GM19324 (cell line): ENCODE measurements around the gene USP6.
"Not testable (repeated sequence)": the region's sequence is repeated elsewhere in the genome, so short reads cannot be mapped to it uniquely, and the experiment has no call there.

Experiments
- ATAC-seq: cut with Tn5 transposase; IDR thresholded peaks from one replicate; pipeline ENCODE4 v1.9.1; 2021; ENCODE audit warnings: mild to moderate bottlenecking, moderate library complexity; ENCODE audit not compliant: unreplicated experiment, low FRiP score

Gene USP6

DNA sequence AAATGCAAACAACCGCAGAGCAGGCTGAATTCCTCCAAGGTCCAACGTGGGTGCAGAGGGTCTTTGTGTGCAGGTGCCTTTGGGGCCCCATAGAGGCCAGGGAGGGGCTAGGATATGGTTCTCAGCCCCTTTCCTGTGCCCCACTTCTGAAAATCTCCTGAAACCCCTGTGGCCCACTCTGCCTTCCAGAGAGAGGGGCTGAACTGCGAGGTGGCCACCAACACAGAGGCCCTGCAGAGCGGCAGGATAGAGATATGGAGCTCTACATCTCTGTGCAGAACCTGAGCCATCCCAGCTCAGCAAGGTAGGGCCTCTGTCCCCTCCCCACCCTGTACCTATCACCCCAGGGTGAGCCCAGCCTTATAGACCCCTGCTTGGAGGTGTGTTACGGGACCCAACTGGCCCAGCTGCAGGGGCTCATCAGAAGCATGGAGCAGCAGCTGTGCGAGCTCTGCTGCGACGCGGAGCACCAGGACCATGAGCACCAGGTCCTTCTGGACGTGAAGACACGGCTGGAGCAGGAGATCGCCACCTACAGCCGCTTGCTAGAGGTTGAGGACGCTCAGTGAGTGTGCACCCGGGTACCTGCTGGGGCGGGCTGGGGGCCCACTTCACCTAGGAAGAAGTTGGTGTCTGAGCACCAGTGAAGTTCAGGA is 5.5 kb downstream of the USP6 start:
- ATAC-seq, result no peak

DNA sequence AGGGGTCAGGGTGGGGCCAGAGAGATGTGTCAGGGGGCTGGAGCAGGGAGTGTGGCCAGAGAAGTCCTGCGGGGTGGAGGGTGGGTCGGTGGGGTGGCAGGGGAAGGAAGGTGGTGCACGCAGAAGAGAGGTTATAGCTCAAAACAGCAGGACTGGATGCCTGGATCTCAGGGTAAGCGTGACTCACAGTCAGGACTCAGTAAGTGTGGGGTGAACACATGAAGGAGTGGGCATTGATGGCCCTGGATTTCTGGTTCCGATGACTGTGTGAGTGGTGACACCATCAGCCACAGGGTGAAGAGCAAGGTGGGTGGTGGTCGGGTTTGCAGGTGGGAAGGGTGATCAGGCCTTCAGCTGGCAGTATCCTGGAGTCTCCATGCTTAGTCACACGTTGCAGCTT is 6.2 kb downstream of the USP6 start:
- ATAC-seq, result not testable (repeated sequence)

DNA sequence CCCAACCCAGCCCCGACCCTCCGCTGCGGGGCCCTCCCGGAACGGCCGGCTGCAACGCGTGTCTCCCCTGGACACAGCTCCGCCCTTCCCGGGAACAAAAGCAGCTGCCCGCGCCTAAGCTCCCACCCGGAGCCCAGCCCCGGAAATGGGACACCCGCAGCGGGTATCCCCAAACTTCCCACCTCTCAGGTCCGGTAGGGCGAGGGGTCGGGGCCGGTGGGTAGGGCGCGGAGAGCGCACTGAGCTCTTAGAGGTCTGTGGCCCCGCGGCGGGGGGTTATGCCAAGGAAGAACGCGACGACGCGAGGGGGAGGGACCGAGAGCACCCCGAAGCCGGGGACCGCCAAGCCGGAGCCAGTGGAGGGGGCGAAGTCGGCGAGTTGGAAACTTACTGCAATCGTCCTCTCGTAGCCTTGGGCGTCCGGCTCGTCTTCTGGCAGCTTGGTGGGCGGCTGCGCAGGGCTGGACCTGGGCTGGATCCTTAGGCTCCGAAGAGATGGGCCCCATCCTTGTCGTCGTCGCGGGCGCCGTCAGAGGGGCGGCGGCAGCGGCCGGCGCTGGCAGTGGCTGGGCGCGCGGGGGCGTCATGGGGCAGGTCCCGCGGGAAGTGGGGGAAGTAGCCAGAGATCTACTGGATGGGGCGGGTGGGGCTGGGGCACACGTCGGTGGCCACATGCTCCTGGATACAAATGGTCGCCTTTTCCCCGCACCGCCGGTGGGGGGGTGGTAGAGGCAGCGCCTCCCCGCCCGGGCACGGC is 6.9 kb downstream of the USP6 start:
- ATAC-seq, result no peak

DNA sequence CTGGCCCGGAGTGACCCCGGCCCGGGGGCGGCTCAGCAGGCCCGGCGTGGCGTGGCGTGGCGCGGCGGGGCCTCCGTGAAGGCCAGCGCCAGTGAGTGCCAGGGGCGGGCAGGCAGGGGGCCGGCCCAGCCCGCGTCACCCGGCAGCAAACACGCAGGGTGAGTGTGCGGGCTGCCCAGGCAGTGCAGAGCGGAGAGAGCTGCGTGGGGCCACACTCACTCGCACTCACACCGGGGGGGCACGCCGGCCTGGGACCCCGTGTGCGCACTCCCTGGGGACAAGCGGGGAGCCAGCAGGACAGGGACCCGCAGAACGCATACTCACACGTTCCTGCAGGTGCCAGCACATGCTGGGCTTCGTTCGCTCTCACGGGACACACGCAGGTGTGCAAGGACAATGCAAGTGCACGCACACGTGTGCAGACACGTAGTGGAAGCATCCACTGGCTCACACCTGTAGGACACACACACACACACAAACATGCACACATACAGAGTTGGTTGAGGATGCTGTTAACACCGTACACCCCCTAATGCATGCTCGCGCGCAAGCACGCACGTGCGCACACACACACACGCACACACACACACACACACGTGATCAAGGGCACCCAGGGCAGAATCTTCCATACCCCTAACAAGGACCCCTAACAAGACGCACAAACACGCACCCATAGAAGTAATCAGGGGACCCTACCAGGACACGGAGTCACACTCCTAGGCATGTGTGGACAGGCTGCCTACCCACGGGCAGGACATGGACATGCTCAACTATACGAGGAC is 7.7 kb downstream of the USP6 start:
- ATAC-seq, result no peak

DNA sequence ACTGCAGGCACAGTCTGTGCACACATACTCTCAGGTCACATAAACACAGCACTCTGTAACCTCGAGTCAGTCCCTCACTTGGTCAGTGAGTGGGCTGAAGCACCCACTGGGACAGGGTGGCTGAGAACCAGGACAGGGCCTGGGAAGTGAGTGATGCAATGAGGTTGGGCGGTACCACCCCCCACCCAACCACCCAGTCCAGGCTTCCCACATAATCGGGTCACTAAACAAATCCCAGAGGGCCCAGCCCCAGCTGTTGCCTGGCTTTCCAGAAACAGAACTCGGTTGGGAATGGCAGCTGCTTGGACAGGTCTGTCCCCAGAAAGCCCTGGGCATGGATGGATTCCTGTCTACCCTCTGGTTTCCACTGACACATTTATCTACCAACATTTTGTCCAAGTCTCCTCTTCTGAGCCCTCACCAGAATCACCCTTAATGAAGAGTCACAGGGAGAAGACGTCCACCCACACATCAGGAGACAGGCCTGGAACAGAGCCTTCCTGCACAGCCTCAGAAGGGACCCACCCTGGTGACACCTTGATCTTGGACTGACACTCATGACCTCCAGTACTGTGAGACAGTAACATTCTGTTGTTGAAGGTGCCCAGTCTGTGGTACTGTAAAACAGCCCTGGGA is 8.4 kb downstream of the USP6 start:
- not testable (repeated sequence) for ATAC-seq

DNA sequence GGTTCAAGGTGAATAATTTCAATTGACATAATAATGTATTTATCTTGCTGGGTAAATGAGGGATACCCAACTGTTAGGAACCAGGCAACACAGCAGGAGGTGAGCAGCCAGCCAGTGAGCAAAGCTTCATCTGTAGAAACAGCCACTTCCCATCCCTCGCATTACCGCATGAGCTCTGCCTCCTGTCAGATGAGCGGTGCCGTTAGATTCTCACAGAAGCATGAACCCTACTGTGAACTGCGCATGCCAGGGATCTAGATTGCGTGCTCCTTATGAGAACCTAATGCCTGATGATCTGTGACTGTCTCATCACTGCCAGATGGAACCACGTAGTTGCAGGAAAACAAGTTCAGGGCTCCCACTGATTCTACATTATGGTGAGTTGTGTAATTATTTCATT is 9.1 kb downstream of the USP6 start:
- not testable (repeated sequence) for ATAC-seq

DNA sequence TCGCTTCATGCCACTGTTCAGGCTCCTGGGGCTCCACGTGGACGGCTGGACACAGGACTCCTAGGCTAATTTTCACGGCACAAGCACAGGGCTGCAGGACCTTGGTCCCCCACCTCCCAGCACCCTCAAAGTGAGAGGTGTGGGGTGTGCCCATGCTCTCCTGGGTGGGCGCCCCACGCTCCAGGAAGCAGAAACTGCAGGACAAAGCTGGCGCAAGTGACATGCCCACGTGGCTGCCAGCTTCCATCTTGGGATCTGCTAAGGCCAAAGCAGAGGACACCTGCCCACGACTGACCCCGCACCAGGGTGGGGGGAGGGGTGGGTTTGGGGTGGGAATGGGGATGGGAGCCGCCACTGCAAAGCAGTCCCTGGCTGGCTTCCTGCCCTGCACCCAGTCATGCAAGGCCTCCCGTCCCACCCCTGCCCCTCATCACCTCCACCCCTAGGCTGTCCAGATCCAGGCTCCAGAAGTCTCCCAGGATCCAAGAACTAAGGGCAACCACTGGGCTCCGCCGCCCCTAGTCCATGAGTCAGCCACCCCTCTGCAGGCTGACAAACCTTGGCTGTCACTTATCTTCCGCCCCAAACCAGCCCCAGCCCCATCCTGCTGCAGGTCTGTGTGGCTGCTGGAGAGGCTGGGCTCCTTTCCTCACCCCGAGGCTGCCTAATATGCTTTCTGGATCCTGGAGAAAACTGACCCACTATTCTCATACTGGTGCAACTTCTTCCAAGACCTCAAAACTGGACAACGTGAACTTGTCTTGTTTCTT is 11.1 kb downstream of the USP6 start:
- ATAC-seq, result no peak

DNA sequence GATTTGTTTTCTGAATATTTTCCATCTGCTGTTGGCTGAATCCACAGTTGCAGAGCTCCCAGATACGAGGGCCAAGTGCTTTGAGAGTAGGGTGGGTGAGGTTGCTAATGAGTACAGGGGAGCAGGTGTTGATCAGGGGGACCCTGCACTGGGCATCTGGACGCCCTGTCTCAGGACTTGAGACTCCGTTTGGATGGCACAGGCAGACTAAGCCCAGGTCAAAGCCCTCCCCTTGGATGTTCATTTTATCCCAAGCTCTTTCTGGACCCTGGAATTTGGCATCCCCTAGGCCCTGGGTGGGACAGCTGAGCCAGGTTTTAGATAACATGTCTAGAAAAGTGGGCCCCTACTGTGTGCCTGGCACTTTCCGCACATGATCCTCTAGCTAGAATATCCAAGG is 12.1 kb downstream of the USP6 start:
- ATAC-seq, result no peak

DNA sequence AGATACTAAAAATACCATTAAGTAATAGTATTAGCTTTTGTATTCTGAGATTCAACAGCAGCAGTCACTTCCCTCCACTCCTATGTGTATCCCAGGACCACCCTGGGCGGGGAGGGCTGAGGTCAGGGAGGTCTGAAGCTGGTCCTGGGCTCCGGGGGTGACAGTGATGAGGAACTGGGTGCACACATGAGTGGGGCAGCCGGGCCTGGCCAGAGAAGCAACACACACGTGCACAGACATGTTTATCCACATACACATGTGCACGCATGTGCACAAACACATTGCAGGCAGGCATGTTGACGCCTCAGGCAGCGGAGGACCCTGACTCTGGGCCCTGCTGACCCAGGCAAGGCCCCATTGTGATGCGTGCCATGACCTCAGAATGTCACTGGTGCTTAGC is 12.6 kb downstream of the USP6 start:
- not testable (repeated sequence) for ATAC-seq

DNA sequence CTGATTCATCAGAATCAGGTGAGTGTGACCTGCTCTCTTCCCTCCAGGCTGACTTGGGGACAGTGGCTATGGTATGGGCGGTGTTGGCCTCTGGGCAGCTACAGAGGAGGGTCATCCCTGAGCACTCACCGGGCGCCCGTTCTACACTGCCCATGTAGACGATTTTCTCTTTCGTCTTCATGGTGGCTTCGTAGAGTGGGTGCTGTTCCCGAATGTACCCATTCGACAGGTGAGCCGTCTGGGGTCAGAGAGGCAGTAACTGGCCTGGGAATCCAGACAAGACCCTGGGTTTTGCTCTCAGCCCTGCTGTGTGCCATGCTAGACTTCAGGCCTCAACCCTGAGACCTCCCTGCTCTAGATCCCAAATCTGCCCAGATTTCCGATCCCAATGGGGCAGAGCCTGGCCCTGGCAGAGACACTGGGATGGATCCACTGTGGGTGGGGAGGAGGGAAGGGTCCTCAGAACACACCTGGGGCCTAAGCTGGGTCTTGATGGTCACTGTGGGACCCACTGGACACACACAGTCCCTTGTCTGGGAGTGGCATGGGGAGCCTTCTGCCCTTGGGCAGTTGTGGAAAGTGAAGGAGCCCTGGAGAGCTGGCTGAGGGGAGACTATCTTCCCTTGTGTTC is 13.2 kb downstream of the USP6 start:
- ATAC-seq, result no peak

DNA sequence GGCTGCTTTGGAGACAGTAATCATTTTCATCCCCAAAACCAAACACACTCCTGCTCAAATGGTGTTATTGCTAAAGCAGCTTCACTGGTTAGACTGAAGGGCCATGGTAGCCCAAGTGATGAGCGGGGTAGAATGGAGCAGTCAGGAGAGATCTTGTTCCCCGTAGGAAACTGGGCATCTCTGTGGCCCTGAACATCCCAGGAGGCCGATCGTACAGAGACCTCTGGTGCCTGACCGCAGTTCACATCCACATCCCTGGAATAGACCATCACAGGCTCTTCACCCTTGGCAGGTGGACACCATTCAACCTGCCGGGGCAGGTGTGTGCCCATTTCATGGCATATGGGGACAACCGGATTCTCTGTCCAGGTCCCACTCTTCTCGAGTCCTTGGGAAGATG is 13.9 kb downstream of the USP6 start:
- not testable (repeated sequence) for ATAC-seq

DNA sequence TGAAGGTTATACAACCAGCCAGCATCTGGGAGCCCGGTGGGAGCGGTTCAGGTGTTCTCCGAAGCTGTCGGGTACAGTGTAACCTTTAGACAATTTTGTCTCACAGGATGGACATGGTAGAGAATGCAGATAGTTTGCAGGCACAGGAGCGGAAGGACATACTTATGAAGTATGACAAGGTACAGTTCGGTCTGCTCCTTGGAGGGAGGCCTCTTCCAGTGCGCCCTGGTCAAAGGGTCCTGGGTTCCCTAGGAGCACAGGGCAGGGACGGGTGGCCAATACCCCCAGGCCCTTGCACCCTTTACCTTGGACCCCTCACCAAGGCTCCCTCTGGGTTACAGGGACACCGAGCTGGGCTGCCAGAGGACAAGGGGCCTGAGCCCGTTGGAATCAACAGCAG is 14.4 kb downstream of the USP6 start:
- not testable (repeated sequence) for ATAC-seq

DNA sequence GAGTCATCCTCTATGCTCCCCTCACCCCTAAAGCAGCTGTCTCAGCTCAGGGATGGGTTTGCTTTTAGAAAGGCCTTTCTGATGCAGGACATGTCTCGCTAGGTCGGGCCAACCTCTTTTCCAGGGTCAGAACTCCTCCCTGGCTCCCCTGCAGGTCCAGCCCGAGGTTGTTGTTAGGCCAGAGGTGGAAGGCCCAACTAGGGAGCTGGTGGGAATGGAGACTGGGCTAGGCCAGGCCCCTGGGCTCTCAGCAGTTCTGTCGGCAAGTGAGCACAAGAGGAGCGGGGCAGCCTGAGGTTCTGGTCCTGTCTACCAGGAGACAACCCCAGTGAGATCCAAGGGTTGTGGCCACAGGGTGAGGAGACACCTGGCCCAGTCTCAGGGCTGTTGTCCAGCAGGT is 14.9 kb downstream of the USP6 start:
- not testable (repeated sequence) for ATAC-seq

DNA sequence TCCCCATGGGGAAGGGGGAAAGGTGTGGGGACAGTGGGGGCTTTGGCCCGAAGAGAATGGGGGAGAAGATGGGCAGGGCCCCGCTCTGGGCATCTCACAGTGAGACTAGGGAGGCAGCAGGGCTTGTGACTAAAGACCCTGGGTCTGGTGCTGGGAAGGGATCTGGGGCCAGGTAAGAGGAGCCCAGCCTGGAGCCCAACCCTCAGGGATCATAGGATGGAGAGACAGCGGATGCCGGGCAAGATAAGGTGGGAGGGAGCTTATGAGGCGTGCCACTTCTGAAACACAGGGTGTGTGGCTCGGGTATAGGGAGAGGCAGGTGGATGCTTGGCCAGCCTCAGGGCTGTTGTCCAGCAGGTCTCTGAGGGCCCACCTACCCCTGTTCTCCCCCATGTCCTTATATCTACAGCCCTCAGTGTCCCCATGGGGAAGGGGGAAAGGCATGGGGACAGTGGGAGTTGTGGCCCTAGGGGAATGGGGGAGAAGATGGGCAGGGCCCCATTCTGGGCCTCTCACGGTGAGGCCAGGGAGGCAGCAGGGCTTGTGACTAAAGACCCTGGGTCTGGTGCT is 15.4 kb downstream of the USP6 start:
- no peak for ATAC-seq

DNA sequence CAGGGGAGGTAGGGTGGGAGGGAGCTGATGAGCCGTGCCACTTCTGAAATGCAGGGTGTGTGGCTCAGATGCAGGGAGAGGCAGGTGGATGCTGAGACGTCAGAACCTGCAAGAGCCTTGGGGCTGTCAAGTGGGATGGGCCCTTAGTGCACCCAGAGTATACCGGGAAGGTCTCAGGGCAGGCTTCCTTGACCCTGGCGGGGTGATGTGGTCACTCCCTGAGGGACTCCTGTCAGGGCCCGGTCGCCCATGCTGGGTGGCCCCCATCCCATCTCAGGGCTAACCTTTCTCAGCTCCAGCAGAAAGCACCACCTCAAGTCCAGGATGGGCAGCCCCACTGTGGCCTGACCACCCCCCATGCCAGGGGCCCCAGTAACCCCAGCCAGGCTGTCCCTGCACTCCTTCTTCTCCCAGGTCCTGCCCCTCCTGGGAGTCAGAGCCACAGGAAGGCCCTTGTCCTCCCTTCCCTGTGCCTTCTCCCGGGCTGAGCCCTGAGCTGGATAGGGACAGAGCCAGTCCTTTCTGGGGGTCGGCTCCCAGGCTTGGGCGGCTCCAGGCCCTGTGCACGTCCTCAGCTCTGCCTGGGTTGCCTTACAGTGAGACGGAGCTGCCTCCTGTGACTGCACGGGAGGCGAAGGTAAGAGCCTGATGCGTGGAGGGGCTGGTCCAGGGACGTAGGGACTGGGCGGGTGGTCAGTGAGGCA is 16.1 kb downstream of the USP6 start:
- ATAC-seq, result not testable (repeated sequence)

DNA sequence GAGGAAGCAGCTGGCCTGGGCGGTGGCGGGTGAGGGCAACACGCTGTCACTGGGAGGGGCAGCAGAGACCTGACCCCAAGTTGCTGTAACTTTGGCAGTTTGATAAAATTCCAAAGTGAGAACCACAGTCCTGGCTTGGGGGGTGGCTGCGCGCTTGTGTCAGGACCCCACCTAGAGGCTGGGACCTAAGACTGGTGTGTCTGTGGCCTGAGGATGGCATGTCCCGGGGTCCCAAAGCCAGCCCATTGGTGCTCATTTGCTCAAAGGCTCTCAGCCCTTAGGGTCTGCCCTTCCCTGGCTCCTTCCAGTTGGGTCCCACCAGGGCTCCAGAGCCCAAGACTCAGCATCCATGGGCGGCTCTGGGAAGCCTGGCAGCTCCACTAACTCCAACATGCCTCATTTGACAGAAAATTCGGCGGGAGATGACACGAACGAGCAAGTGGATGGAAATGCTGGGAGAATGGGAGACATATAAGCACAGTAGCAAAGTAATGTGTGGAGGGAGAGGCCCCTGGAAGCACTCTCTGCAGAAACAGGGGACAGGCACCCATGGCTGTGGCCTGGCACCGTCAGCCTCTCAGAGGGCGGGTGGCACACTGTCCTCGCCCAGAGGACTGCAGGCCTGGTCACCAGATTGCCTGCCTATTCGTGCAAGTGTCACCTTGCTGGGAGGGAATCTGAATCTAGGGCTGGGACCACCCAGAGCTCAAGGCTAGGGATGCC is 16.8 kb downstream of the USP6 start:
- not testable (repeated sequence) for ATAC-seq

DNA sequence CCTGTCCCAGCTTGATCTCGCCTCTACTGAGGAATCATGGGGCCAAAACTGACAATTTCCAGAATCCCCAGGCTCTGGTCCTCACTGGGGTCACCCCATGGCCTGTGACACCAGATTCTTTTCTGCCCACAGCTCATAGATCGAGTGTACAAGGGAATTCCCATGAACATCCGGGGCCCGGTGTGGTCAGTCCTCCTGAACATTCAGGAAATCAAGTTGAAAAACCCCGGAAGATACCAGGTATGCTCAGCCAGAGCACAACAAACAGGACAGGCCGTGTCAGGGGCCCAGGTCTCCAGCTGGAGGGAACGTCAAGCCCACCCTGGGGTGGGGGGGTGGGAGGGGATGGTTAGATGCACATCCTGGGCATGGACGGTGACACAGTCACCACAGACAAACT is 17.5 kb downstream of the USP6 start:
- no peak for ATAC-seq

DNA sequence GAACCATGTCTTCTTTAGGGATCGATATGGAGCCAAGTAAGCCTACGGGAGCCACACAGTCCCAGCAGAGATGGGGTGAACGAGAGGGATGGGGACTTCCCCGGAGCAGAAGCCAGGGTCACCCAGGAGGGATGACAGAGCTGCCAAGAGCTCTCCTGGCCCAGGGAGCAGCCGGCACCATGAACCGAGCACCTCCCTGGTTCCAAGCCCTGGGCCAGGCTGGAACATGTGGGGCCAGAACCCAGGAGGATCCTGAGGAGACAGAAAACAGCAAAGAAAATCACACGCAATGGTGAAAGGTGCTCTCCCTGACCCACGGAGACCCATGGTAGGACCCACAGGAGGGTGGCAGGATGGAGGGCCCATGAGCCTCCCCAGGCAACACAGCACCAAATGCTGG is 18.1 kb downstream of the USP6 start:
- not testable (repeated sequence) for ATAC-seq
